ENCODE results near the gene HMBS.

GRCh38 chr11:119113716-119114115 is 29.0 kb downstream of the HMBS start:
- TF ChIP-seq CTCF (IDR thresholded peaks at IDR 0.05; ENCODE audit: poor library complexity) (no peak), EZH2 (IDR thresholded peaks at IDR 0.05; ENCODE audit: borderline replicate concordance) (no peak), EZH2phosphoT487 (IDR thresholded peaks at IDR 0.05; ENCODE audit: low read depth, severe bottlenecking, unreplicated experiment) (no peak)
